ENCODE results near the gene AMIGO3. TPM values are rescaled to one million over a fixed set of nuclear protein-coding genes. Genes with fewer than 3 reads are reported as not detected.

Gene AMIGO3
- polyA plus RNA-seq, 1 of the 3 experiments (the other 2 are of a cell fraction) = 1.1 TPM

GRCh38 chr3:49734752-49735151, 15.3 kb upstream of the AMIGO3 start:
- ChIA-PET CTCF (interaction anchor here (0.6 kb wide), 1 partner anchor 227 kb away, joined by 4 read pairs; no protein-coding TSS in a partner anchor), POLR2A (interaction anchor here (0.6 kb wide), 1 partner anchor 316 kb away, joined by 3 read pairs; no protein-coding TSS in a partner anchor)
- WGBS (ENCODE audit: low lambda C conversion rate) = 98% methylated on average over 6 of the region's 6 CpGs

GRCh38 chr3:49733551-49733950, 14.1 kb upstream of the AMIGO3 start:
- no peaks in the 10 kb centered on the region for H3K27me3 ChIP-seq (ENCODE audit: insufficient read depth)
- no peak overlapping the region for H3K9ac ChIP-seq
- no peak for TF ChIP-seq NFIC (IDR thresholded peaks at IDR 0.05; ENCODE audit: borderline replicate concordance)
- no peak for TF ChIP-seq IRF3 (IDR thresholded peaks at IDR 0.05; ENCODE audit: low read depth, low read length)
- TF ChIP-seq MXI1 (IDR thresholded peaks at IDR 0.05; ENCODE audit: low read depth, low read length) = no peak
- no peak for TF ChIP-seq SIN3A (IDR thresholded peaks at IDR 0.05; ENCODE audit: borderline replicate concordance, low read depth, low read length)
- no peak for TF ChIP-seq TEAD4 (IDR thresholded peaks at IDR 0.05; ENCODE audit: borderline replicate concordance, insufficient read depth)
- TF ChIP-seq YY1 (IDR thresholded peaks at IDR 0.05; ENCODE audit: low read depth) = no peak
- TF ChIP-seq, protein P1, sequence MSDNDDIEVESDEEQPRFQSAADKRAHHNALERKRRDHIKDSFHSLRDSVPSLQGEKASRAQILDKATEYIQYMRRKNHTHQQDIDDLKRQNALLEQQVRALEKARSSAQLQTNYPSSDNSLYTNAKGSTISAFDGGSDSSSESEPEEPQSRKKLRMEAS (IDR thresholded peaks at IDR 0.05; ENCODE audit: low read depth) = no peak
- TF ChIP-seq RAD21 (IDR thresholded peaks at IDR 0.05; ENCODE audit: low read length) = no peak
- no peak for TF ChIP-seq CHD2 (IDR thresholded peaks at IDR 0.05; ENCODE audit: low read length, partially characterized antibody)
- no peak for TF ChIP-seq EP300 (IDR thresholded peaks at IDR 0.05; ENCODE audit: borderline replicate concordance in 1 of 2, low read depth in 1 of 2, low read length in 1 of 2)
- TF ChIP-seq, protein P2, sequence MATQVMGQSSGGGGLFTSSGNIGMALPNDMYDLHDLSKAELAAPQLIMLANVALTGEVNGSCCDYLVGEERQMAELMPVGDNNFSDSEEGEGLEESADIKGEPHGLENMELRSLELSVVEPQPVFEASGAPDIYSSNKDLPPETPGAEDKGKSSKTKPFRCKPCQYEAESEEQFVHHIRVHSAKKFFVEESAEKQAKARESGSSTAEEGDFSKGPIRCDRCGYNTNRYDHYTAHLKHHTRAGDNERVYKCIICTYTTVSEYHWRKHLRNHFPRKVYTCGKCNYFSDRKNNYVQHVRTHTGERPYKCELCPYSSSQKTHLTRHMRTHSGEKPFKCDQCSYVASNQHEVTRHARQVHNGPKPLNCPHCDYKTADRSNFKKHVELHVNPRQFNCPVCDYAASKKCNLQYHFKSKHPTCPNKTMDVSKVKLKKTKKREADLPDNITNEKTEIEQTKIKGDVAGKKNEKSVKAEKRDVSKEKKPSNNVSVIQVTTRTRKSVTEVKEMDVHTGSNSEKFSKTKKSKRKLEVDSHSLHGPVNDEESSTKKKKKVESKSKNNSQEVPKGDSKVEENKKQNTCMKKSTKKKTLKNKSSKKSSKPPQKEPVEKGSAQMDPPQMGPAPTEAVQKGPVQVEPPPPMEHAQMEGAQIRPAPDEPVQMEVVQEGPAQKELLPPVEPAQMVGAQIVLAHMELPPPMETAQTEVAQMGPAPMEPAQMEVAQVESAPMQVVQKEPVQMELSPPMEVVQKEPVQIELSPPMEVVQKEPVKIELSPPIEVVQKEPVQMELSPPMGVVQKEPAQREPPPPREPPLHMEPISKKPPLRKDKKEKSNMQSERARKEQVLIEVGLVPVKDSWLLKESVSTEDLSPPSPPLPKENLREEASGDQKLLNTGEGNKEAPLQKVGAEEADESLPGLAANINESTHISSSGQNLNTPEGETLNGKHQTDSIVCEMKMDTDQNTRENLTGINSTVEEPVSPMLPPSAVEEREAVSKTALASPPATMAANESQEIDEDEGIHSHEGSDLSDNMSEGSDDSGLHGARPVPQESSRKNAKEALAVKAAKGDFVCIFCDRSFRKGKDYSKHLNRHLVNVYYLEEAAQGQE (IDR thresholded peaks at IDR 0.05; ENCODE audit: low read depth, low read length) = no peak
- TF ChIP-seq SMC3 (IDR thresholded peaks at IDR 0.05; ENCODE audit: low read depth, low read length) = no peak
- no peak for TF ChIP-seq TCF12 (IDR thresholded peaks at IDR 0.05)
- no peak for TF ChIP-seq RXRA (IDR thresholded peaks at IDR 0.05; ENCODE audit: borderline replicate concordance, low read depth)
- peaks cover 5% of the 10 kb centered on the region for H3F3A ChIP-seq (replicated peaks; ENCODE audit: insufficient read depth)
- peaks cover 10% of the 10 kb centered on the region; the same call in 1 of the 2 replicates for H3K79me2 ChIP-seq (ENCODE audit: insufficient read depth)
- no peaks in the 10 kb centered on the region for H3K4me1 ChIP-seq (ENCODE audit: control insufficient read depth in 1 of 2, insufficient read depth in 2 of 2, low read depth in 1 of 2, low read length in 1 of 2)
- ChIA-PET POLR2A (interaction anchor here (0.6 kb wide), 2 partner anchors 69 to 465 kb away, joined by 3 read pairs; partner anchors contain the start of gene INKA1), CTCF (no interaction called here)
- H4K20me1 ChIP-seq (ENCODE audit: insufficient read depth) = peaks cover 3% of the 10 kb centered on the region; the same call in 1 of the 2 replicates
- H3K9me3 ChIP-seq = no peaks in the 10 kb centered on the region
- H3K4me3 ChIP-seq (ENCODE audit: low read depth in 2 of 2, low read length in 1 of 2) = no peak overlapping the region
- WGBS (ENCODE audit: low lambda C conversion rate) = 100% methylated on average over 1 of the region's 1 CpG
- no peak for DNase-seq
- peaks cover 37 to 62% of the 10 kb centered on the region in 2 experiments for H3K36me3 ChIP-seq (replicated peaks in 1 of 2; ENCODE audit: control insufficient read depth in 1 of 2, insufficient read depth in 2 of 2, low read length in 1 of 2)
- H3K27ac ChIP-seq (ENCODE audit: low read depth in 2 of 2, low read length in 1 of 2) = no peak overlapping the region
- no peak overlapping the region for H3K4me2 ChIP-seq
- H2AFZ ChIP-seq (ENCODE audit: low read depth) = no peak overlapping the region
- no peaks in the 10 kb centered on the region for H3K9me2 ChIP-seq

More at GRCh38 chr3:49734752-49735151, 15.3 kb upstream of the AMIGO3 start:
- Histone ChIP-seq H3K79me2 (ENCODE audit: insufficient read depth) (peaks cover 15% of the 10 kb centered on the region; the same call in 1 of the 2 replicates), H3F3A (replicated peaks; ENCODE audit: insufficient read depth) (peaks cover 5% of the 10 kb centered on the region), H3K9me2 (no peaks in the 10 kb centered on the region), H3K4me1 (ENCODE audit: control insufficient read depth in 1 of 2, insufficient read depth in 2 of 2, low read depth in 1 of 2, low read length in 1 of 2) (no peaks in the 10 kb centered on the region), H3K27me3 (ENCODE audit: insufficient read depth) (no peaks in the 10 kb centered on the region), H3K4me2 (no peak overlapping the region), H3K27ac (ENCODE audit: low read depth in 2 of 2, low read length in 1 of 2) (no peak overlapping the region), H3K4me3 (ENCODE audit: low read depth in 2 of 2, low read length in 1 of 2) (no peak overlapping the region), H3K9me3 (no peaks in the 10 kb centered on the region), H3K36me3 (replicated peaks in 1 of 2; ENCODE audit: control insufficient read depth in 1 of 2, insufficient read depth in 2 of 2, low read length in 1 of 2) (peaks cover 37 to 59% of the 10 kb centered on the region in 2 experiments), H3K9ac (no peak overlapping the region), H2AFZ (ENCODE audit: low read depth) (no peak overlapping the region), H4K20me1 (ENCODE audit: insufficient read depth) (peaks cover 3% of the 10 kb centered on the region; the same call in 1 of the 2 replicates)
- DNase-seq = no peak
- TF ChIP-seq TAF1 (IDR thresholded peaks at IDR 0.05; ENCODE audit: borderline replicate concordance, low read depth, low read length) (no peak), POLR2AphosphoS5 (IDR thresholded peaks at IDR 0.05; ENCODE audit: low read depth, low read length) (no peak), FOXM1 (IDR thresholded peaks at IDR 0.05; ENCODE audit: low read depth) (no peak), NRF1 (IDR thresholded peaks at IDR 0.05; ENCODE audit: low read depth, low read length) (no peak), ELF1 (IDR thresholded peaks at IDR 0.05) (no peak), RAD21 (IDR thresholded peaks at IDR 0.05; ENCODE audit: low read length) (no peak), TEAD4 (IDR thresholded peaks at IDR 0.05; ENCODE audit: borderline replicate concordance, insufficient read depth) (no peak), RFX5 (IDR thresholded peaks at IDR 0.05; ENCODE audit: low read length) (no peak), MEF2A (IDR thresholded peaks at IDR 0.05; ENCODE audit: borderline replicate concordance, low read depth) (no peak)
- TF ChIP-seq, protein P3, sequence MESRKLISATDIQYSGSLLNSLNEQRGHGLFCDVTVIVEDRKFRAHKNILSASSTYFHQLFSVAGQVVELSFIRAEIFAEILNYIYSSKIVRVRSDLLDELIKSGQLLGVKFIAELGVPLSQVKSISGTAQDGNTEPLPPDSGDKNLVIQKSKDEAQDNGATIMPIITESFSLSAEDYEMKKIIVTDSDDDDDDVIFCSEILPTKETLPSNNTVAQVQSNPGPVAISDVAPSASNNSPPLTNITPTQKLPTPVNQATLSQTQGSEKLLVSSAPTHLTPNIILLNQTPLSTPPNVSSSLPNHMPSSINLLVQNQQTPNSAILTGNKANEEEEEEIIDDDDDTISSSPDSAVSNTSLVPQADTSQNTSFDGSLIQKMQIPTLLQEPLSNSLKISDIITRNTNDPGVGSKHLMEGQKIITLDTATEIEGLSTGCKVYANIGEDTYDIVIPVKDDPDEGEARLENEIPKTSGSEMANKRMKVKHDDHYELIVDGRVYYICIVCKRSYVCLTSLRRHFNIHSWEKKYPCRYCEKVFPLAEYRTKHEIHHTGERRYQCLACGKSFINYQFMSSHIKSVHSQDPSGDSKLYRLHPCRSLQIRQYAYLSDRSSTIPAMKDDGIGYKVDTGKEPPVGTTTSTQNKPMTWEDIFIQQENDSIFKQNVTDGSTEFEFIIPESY (IDR thresholded peaks at IDR 0.05; ENCODE audit: borderline replicate concordance, low read depth) = no peak
